Thyroid gland (tissue), 4 donors: Measurements from ENCODE around the gene KDELR1.

ENCODE experiments used
- POLR2A ChIP-seq, 2 donors: fragments of 450-650 bp; IDR thresholded peaks; one replicate each; pipeline ENCODE4 v1.6.1; 2017; ENCODE audit warnings: antibody characterized with exemption in 2 of 2, mild to moderate bottlenecking in 2 of 2, moderate library complexity in 1 of 2
- TF ChIP-seq, protein P1 (sequence below), 6 experiments: fragments of 200-600 bp in 3 of 6; fragments of 450-650 bp in 3 of 6; sonication (generic) in 3 of 6; IDR thresholded peaks; one replicate each; pipeline ENCODE4 v1.5.1; 2016 to 2019; ENCODE audit warnings: antibody characterized with exemption in 6 of 6, mild to moderate bottlenecking in 2 of 6, inconsistent platforms in 1 of 6, moderate library complexity in 1 of 6

DNA sequence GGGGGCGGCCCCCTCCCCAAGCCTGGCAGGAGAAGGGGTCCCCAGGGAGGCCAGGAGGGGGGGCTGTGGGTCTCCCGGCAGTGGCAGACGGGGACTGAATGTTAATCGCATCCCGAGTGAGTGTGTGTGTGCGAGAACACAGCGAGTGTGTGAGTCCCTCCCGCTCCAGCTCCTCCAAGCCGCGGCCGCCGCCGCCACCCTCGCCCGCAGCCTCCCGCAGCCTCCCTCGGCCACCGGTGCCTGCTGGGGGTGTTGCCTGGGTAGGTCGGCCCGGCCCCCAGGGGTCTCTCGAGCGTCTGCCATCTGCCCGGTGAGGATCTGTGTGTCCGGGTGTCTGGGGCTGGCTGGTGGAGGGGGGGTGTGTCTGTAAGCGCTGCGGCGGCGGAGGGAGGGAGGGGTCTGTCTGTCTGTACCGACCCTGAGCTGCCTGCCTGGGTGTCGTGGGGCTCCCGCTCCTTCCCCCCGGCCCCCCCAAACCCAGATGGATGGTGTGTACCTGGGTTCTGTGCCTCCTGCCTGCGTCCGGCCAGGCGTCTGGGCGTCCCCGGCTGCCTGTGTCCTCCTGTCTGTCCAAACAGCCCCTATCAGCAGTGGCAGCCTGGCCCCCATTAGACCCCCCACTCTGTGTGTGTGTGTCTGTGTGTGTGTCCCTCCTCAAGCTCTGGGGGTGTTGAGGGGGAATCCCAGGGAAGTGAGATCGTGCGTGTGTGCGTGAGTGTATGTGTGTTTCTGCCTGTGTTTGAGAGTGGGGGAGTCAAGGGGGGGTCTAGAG, 2.4 kb upstream of the KDELR1 start, which contains the start of gene GRIN2D:
- TF ChIP-seq POLR2A (IDR thresholded peaks at IDR 0.05): no peak
- TF ChIP-seq, protein P1, sequence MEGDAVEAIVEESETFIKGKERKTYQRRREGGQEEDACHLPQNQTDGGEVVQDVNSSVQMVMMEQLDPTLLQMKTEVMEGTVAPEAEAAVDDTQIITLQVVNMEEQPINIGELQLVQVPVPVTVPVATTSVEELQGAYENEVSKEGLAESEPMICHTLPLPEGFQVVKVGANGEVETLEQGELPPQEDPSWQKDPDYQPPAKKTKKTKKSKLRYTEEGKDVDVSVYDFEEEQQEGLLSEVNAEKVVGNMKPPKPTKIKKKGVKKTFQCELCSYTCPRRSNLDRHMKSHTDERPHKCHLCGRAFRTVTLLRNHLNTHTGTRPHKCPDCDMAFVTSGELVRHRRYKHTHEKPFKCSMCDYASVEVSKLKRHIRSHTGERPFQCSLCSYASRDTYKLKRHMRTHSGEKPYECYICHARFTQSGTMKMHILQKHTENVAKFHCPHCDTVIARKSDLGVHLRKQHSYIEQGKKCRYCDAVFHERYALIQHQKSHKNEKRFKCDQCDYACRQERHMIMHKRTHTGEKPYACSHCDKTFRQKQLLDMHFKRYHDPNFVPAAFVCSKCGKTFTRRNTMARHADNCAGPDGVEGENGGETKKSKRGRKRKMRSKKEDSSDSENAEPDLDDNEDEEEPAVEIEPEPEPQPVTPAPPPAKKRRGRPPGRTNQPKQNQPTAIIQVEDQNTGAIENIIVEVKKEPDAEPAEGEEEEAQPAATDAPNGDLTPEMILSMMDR (IDR thresholded peaks at IDR 0.05): no peak
